Measurements from ENCODE around the gene LASP1NB.

The LASP1NB gene

DNA sequence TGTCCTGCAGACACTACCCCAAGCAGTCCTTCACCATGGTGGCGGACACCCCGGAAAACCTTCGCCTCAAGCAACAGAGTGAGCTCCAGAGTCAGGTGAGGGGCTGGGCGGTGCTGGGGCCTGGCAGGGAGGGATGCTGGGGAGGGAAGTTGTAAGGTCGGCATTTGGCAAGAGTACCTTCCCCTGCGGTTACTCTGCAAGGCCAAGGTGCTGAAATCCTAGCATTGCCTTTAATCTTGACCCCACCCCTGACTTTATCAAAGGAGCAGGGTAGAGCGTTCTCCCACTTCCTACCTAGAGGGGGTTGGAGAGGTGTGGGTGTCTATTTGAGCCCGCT is 35.0 kb upstream of the LASP1NB start:
- DNase-seq, result no peak
- no peak overlapping the region for H3K14ac ChIP-seq (replicated peaks; ENCODE audit: low read depth, low read length)
- H2BK15ac ChIP-seq (ENCODE audit: low read depth, low read length), result no peak overlapping the region
- no CpG with 5 or more reads among the region's 8 CpGs for WGBS, 2 experiments (ENCODE audit: extremely low coverage in 2 of 2, insufficient read length in 1 of 2)
- BruUV-seq (replicated peaks), result no TSS peak
- no peak overlapping the region for H2BK5ac ChIP-seq (ENCODE audit: low read depth, low read length, poor library complexity, severe bottlenecking)
- H3K4me3 ChIP-seq (ENCODE audit: insufficient read depth, low read depth, low read length), result no peak overlapping the region
- no peak overlapping the region for H3K4me2 ChIP-seq (ENCODE audit: low read depth, low read length)
- in situ Hi-C loops (cut with MboI; ENCODE audit: low sequenced_read_pairs) (no loop called here), dilution Hi-C loops (cut with HindIII; ENCODE audit: low sequenced_read_pairs, unreplicated experiment) (no loop called here), intact Hi-C loops (cut with micrococcal nuclease) (no loop called here)
- TF ChIP-seq MAFK (IDR thresholded peaks at IDR 0.05; ENCODE audit: low read depth, low read length) (no peak), RFX5 (IDR thresholded peaks at IDR 0.05; ENCODE audit: low read depth, low read length) (no peak), BHLHE40 (IDR thresholded peaks at IDR 0.05; ENCODE audit: low read depth, low read length) (no peak)
- H2AFZ ChIP-seq (replicated peaks; ENCODE audit: low read length, poor library complexity), result no peak overlapping the region
- H3K56ac ChIP-seq (ENCODE audit: extremely low read depth, insufficient read depth, low read length), result no peak overlapping the region
- no peak overlapping the region for H2AK5ac ChIP-seq (ENCODE audit: low read depth, low read length)
- no peak overlapping the region for H4K91ac ChIP-seq (ENCODE audit: insufficient read depth, low read depth, low read length)
- ATAC-seq (ENCODE audit: low read depth), result no peak
- H3K9me1 ChIP-seq (ENCODE audit: insufficient read depth, low read length), result peaks cover 33% of the 10 kb centered on the region
- CTCF ChIA-PET, result no interaction called here
- H3K18ac ChIP-seq (ENCODE audit: low read depth, low read length), result no peak overlapping the region
- H4K5ac ChIP-seq (ENCODE audit: low read depth, low read length), result no peak overlapping the region
- H3K79me1 ChIP-seq (ENCODE audit: low read depth in 1 of 2, low read length in 2 of 2), result peaks cover 29 to 95% of the 10 kb centered on the region in 2 experiments; a peak in 3 of 4 replicates
- no peak overlapping the region for H3K4ac ChIP-seq (ENCODE audit: low read depth, low read length)
- H2BK120ac ChIP-seq (ENCODE audit: low read depth, low read length), result no peak overlapping the region
- no peak overlapping the region for H2AK9ac ChIP-seq (replicated peaks; ENCODE audit: low read depth, low read length, poor library complexity)
- no peak overlapping the region for H2BK20ac ChIP-seq (ENCODE audit: low read depth, low read length)
- peaks cover 18% of the 10 kb centered on the region for H3K4me1 ChIP-seq (ENCODE audit: control insufficient read depth, insufficient read depth, low read length)
- no peaks in the 10 kb centered on the region for H3K9me3 ChIP-seq (ENCODE audit: control insufficient read depth, insufficient read depth, low read length)
- H3K27me3 ChIP-seq (ENCODE audit: control insufficient read depth, insufficient read depth, low read length), result no peaks in the 10 kb centered on the region
- H4K8ac ChIP-seq (ENCODE audit: low read depth in 2 of 2, low read length in 2 of 2), result no peak overlapping the region
- H3K36me3 ChIP-seq (ENCODE audit: control insufficient read depth, insufficient read depth, low read length), result peaks cover 80% of the 10 kb centered on the region
- H3K9ac ChIP-seq (ENCODE audit: low read depth, low read length), result no peak overlapping the region
- no peak overlapping the region for H3K27ac ChIP-seq (ENCODE audit: insufficient read depth, low read length)
- POLR2A ChIA-PET (ENCODE audit: unreplicated experiment), result no interaction called here
- peaks cover 99% of the 10 kb centered on the region for H4K20me1 ChIP-seq (ENCODE audit: insufficient read depth, low read length)
- H3K23ac ChIP-seq (ENCODE audit: low read depth, low read length), result no peak overlapping the region

Data from IMR-90 (cell line).